Endometrial microvascular endothelial cells (primary cell): ENCODE results near the gene HCFC1R1. TPM values are rescaled to one million over a fixed set of nuclear protein-coding genes. Genes with fewer than 3 reads are reported as not detected.

Experiments used
- in situ Hi-C: cut with HindIII; loops from 2 replicates; pipeline ENCODE4 v1.10.0; 2017; ENCODE audit warnings: low sequenced_read_pairs, low pct_unique_long_range_greater_than_20kb; ENCODE audit errors: inconsistent ontology term
- total RNA-seq: library from RNA; depleted of rRNA; stranded (reverse); fragments of >200 nt; gene quantifications from one replicate; pipeline ENCODE4 v1.2.3, GENCODE V29; 2015; ENCODE audit errors: inconsistent ontology term

Gene HCFC1R1
- total RNA-seq, 1 donor from 2014 or later, result 13.2 TPM

- in situ Hi-C loops, result no loop called here
These were observed 15.1 kb downstream of the HCFC1R1 start for GRCh38 chr16:3008690-3009037.

DNA sequence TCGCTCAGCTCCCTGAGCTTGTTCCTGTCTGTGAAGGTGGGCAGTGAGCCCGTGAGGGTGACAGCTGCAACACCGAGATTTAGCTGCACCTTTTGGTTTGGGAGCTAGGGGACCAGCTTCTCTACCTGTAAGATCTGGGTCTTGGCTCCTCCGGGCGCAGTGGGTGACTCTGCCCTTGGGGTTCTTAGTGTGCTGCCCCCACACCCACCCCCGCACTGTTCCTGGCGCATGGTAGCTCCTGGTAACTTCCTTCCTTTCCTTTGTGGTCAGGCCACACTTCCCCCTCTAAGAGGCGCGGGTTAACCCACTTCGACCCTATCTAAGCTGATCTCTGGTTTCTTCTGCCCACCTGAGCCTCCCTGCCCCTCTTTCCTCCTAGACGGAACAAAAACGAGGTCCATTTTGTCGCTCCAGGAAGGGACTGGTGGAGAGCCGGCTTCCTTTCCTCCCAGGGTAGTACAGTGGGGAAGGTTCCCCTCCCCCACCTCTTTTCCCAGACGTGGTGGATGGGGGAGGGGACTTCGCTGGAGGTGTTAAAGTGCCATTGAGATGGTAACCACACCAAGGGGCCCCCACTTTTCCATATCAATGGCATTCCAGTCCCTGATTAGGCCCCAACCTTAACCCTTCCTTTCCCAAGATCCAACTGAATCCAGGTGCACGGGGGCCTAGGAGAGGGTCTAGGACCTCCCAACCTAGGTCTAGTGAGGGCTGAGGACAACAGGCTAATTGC, 15.6 kb downstream of the HCFC1R1 start:
- in situ Hi-C loops, result no loop called here

GRCh38 chr16:3007059-3007956, 16.4 kb downstream of the HCFC1R1 start:
- in situ Hi-C loops, result no loop called here

- in situ Hi-C loops, result no loop called here
These were observed 18.9 kb downstream of the HCFC1R1 start for GRCh38 chr16:3004781-3005284.

DNA sequence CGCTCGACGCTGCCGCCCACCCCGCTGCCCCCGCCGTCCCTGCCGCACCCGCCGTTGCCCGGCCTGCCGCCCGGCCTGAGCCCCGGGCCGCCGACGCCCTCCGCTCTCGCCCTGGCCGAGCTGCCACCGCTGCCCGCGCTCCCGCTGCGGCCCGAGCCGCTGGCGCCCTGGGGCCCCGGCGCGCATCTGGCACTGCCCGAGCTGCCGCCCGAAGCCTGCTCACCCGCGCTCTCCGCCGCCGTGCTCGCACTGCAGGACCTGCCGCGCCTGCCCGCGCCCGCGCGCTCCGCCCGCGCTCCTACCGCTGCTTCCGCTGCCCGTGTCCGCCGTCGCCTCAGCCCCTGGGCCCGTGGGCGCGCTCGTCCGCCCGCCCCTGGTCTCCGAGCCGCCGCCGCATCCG, 19.4 kb downstream of the HCFC1R1 start:
- in situ Hi-C loops, result no loop called here

DNA sequence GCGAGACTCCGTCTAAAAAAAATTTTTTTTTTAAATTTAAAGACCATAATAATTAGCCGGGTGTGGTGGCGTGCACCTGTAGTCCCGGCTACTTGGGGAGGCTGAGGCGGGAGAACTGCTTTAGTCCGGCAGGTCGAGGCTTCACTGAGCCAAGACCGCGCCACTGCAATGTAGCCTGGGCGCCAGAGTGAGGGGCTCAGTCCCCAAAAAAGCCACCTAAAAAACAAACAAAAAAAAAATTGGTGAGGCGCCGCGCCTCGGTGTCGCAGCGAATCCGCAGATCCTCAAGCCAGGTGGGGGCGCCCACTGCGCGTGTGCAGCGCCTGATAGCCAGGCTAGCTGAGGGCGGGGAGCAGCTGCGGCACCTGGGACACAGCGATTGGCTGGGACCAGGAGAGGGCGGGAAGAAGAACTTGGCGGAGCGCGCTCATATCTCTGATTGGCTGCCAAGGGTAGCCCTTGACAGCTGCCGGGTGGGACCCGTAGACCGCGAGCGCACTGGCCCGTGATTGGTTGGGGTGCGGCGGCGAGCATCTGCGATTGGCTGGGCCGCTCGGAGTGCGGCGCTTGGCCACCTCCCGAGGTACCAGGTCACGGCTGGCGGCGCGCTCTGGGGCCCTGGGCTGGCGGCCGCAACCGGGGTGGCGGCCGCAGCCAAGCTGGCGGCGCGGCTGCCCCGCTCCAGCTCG, 20.0 kb downstream of the HCFC1R1 start:
- in situ Hi-C loops, result no loop called here

DNA sequence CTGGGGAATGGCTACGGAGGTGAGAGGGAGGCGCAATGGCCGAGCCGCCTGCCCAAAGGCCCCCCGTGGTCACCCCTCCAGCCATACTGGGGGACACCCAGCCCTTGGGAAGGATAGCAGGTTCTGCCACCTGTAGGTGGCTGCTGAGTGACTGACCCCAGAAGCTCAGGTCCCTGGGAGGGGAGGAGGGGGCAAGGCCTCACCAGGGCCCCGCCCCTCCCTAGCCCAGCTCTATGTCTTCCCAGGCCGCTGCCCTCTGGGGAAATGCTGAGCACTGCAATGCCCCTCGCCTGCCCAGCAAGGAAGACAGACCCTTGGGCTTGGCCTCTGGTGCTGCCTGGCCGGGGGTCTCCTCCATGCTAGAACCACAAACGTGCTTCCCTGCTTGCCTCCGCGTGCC, 22.4 kb downstream of the HCFC1R1 start:
- in situ Hi-C loops, result no loop called here

DNA sequence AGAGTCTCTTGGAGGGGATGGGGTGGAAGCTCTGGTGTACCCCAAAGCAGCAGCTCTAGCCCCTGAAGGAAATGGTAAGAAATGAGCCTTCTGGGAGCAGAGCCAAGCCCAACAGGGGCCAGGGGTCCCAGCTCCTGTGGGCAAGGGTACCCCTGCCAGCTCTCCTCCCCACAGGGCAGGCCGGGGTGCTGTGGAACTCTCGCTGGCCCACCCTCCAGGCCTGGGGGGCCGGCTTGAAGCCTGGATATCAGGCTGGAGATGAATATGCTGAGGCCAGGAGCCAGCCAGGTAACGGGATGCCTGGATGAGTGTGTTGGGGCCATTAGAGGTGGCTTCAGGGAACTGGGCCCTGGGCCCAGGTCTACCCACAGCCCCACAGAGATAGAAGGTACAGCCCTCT, 23.2 kb downstream of the HCFC1R1 start:
- in situ Hi-C loops, result no loop called here

GRCh38 chr16:2999929-3000328, 23.8 kb downstream of the HCFC1R1 start:
- in situ Hi-C loops, result no loop called here

- in situ Hi-C loops, result no loop called here
These were observed 27.4 kb downstream of the HCFC1R1 start for GRCh38 chr16:2996298-2996697.

- in situ Hi-C loops, result no loop called here
These were observed 31.2 kb downstream of the HCFC1R1 start for GRCh38 chr16:2992383-2993081.

DNA sequence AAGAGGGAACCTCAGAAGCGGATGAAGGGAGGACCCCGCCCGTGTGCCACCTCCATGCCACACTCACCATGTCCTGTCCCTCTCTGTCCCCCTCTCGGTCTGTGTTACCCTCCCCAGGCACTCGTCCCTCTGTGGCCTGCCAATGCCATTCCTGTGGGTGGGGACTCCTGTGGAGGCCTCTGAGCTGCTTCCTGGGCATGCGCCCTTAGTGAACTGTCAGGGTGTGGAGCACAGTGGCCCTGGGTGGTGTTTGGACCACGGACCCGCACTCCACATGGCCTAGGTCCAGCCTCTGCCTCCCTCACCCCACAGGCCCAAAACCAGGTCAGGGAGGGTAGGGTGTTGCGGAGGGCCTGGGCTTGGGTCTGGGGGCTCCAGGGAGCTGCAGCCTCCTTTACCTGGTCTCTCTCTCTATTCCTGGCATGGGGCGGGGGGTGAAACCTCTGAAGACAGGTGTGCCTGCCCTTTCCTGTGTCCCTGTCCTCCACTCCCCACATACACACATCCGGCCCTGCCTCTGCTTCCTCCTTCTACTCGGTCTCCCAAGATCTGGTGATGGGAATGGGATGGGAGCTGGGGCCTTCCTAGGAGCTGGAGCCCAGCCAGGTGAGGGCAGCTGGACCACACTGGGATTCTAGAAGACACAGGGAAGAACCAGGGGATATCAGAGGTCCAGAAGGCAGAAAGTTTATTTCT, 32.0 kb downstream of the HCFC1R1 start:
- in situ Hi-C loops, result no loop called here

- in situ Hi-C loops, result no loop called here
These were observed 32.9 kb downstream of the HCFC1R1 start for GRCh38 chr16:2990891-2991290.

GRCh38 chr16:2988590-2989099, 35.1 kb downstream of the HCFC1R1 start:
- in situ Hi-C loops, result no loop called here

- in situ Hi-C loops, result no loop called here
These were observed 35.9 kb downstream of the HCFC1R1 start for GRCh38 chr16:2987833-2988232.

DNA sequence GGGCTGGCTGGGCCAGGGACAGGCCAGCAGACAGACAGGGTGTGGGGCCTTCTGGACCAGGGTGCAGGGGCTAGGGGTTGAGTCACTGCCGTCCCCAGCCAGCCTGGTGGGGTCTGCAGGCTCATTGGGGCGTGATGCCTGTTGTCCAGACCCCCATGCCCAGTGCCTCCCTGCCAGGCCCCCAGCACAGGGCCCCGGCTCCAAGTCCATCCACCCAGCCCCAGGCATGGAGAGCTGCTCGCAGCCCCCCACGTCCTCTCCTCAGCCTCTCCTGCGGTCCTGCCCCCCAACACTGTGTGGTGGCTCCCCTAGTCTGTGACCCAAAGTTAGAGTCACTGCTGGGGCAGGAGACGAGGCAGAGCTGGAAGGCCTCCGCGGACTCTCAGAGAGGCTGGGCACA, 36.5 kb downstream of the HCFC1R1 start:
- in situ Hi-C loops, result no loop called here

DNA sequence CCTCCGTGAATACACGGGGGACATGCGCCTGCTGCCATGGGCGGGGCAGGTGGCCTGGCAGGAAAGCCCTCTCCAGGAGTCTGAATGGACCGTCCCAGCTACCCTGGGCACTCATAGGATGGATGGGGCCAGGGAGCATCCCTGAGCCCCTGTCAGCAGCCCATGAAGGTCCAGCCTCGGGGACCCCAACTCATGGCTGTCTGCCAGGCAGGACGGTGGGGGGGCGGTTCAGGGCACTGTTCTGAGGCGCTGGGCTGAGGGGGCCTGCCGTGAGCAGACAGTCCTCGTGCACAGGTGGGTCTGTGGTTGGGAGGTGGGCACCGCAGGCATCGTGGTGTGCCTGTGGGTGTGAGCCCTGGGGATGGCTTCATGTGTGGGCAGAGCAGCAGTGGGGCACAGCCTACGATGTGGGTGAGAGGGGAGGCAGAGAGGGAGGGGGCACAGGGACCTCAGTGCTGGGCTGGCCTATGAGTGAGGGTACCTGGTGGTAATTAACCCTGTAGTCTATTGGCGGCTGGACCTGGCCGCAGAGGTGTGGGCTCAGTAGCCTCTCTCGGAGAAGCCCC, 37.0 kb downstream of the HCFC1R1 start:
- in situ Hi-C loops, result no loop called here

- in situ Hi-C loops, result no loop called here
These were observed 37.8 kb downstream of the HCFC1R1 start for GRCh38 chr16:2985893-2986355.
